ENCODE results near the gene NPY1R. TPM values are rescaled to one million over a fixed set of nuclear protein-coding genes. Genes with fewer than 3 reads are reported as not detected.

NPY1R gene
- total and polyA plus RNA-seq, 9 donors = 1.2 to 26.2 (median 1.8) TPM

DNA sequence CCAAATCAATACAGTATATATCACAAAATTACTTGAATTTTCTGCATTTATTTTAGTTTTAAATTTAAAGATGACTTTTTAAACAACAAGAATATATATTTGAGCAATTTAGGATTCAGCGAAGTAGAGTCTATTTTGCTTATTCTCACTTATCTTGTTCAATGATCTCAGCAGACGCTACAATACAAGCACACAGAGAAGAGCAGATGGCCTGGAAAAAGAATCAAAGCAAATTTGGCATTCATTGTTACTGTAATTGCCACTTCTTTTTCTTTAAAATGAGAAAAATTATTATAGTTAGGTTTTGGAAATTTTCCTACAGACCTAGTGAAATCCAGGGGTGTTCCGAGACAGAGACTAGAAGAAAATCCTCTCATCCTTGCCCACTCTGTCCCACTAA lies 57.5 kb downstream of the NPY1R start:
- TF ChIP-seq EP300 (IDR thresholded peaks at IDR 0.05) (no peak), POLR2A (IDR thresholded peaks at IDR 0.05) (no peak), CTCF (IDR thresholded peaks at IDR 0.05) (no peak)
- DNase-seq = no peak
- Histone ChIP-seq H3K4me3 (no peak overlapping the region), H3K27ac (no peak overlapping the region), H3K36me3 (no peaks in the 10 kb centered on the region), H3K4me1 (ENCODE audit: insufficient read depth) (no peaks in the 10 kb centered on the region), H3K27me3 (no peaks in the 10 kb centered on the region), H3K9me3 (no peaks in the 10 kb centered on the region)
- 71 to 85% (median 77%) methylated on average over 3 of the region's 3 CpGs for WGBS, 3 donors
- intact Hi-C loops (cut with DNase I) = no loop called here

Other genes with a start within 250 kb of the NPY1R start
- 10 to 100 TPM; 20.8 to 67.1 (median 29.9) TPM for gene NAF1, start 165.7 kb downstream of the NPY1R start, total RNA-seq
- gene NAF1, start 165.7 kb downstream of the NPY1R start, polyA plus RNA-seq = 10 to 100 TPM in 1 of 2 donors, 1 to 10 TPM in 1; 7.4 to 17.0 TPM
- gene NPY5R, start 11.3 kb upstream of the NPY1R start, total RNA-seq = under 1 TPM in 2 of 7 donors, not detected in 5; 0.18 to 0.69 TPM
- 1 to 10 TPM in 1 of 2 donors, under 1 TPM in 1; 0.17 to 1.8 TPM for gene NPY5R, start 11.3 kb upstream of the NPY1R start, polyA plus RNA-seq
- gene TKTL2, start 141.2 kb upstream of the NPY1R start, total RNA-seq = not detected
- not detected for gene TKTL2, start 141.2 kb upstream of the NPY1R start, polyA plus RNA-seq
- gene TMA16, start 162.1 kb upstream of the NPY1R start, total RNA-seq = 10 to 100 TPM; 16.1 to 31.9 (median 22.6) TPM
- 10 to 100 TPM; 15.0 to 17.0 TPM for gene TMA16, start 162.1 kb upstream of the NPY1R start, polyA plus RNA-seq

Data from ovary (tissue), 9 donors.